Subcutaneous abdominal adipose tissue (tissue), 5 donors: ENCODE measurements around the gene CD19.
"Not testable (repeated sequence)": the region's sequence is repeated elsewhere in the genome, so short reads cannot be mapped to it uniquely, and the experiment has no call there.

Experiments used
- H3K27ac ChIP-seq: one replicate; pipeline ENCODE4 v1.7.0; 2013; ENCODE audit warnings: low read depth, mild to moderate bottlenecking, inconsistent platforms, low read length, moderate library complexity
- H3K27me3 ChIP-seq, 5 donors: one replicate each; pipeline ENCODE4 v1.7.0; 2013; ENCODE audit warnings: low read length in 5 of 5, inconsistent platforms in 1 of 5; ENCODE audit not compliant: control insufficient read depth in 5 of 5, insufficient read depth in 4 of 5
- H3K36me3 ChIP-seq, 5 donors: one replicate each; pipeline ENCODE4 v1.7.0; 2013; ENCODE audit warnings: low read length in 5 of 5; ENCODE audit not compliant: control insufficient read depth in 5 of 5, insufficient read depth in 5 of 5
- H3K4me1 ChIP-seq, 5 donors: one replicate each; pipeline ENCODE4 v1.7.0; 2013; ENCODE audit warnings: low read length in 5 of 5, mild to moderate bottlenecking in 3 of 5, moderate library complexity in 1 of 5; ENCODE audit not compliant: control insufficient read depth in 5 of 5, insufficient read depth in 5 of 5
- H3K4me3 ChIP-seq, 5 donors: one replicate each; pipeline ENCODE4 v1.7.0; 2013; ENCODE audit warnings: low read length in 5 of 5, low read depth in 1 of 5
- H3K9ac ChIP-seq, 5 donors: one replicate each; pipeline ENCODE4 v1.7.0; 2013; ENCODE audit warnings: low read length in 5 of 5, mild to moderate bottlenecking in 4 of 5, moderate library complexity in 3 of 5
- H3K9me3 ChIP-seq, 5 donors: one replicate each; pipeline ENCODE4 v1.7.0; 2013; ENCODE audit warnings: low read length in 5 of 5; ENCODE audit not compliant: control insufficient read depth in 5 of 5
- donor health status: healthy.
- donor health status: healthy.
- donor health status: healthy.
- donor health status: healthy.
- donor health status: healthy.

The CD19 gene

GRCh38 chr16:28931801-28932225, at the start of gene CD19:
Gene CD19, plus strand, starts transcription at chr16:28931971. Its CDS starts 30 bp downstream, at chr16:28932001.
- H3K4me3 ChIP-seq = no peak within 1 kb of the TSS
- H3K4me1 ChIP-seq = peaks cover 0 to 12% (median 10%) of the 10 kb centered on the region in 5 donors
- no peaks in the 10 kb centered on the region for H3K9me3 ChIP-seq
- peak within 1 kb of the TSS in 1 of 5 donors; percentile 25 for H3K9ac ChIP-seq
- no peaks in the 10 kb centered on the region for H3K36me3 ChIP-seq
- no peak within 1 kb of the TSS for H3K27ac ChIP-seq
- H3K27me3 ChIP-seq = no peaks in the 10 kb centered on the region

GRCh38 chr16:28882551-28883160, 49.1 kb upstream of the CD19 start:
- Histone ChIP-seq H3K27me3 (peaks cover 12 to 20% (median 18%) of the 10 kb centered on the region in 5 donors), H3K27ac (no peak overlapping the region), H3K4me3 (no peak overlapping the region), H3K9me3 (no peaks in the 10 kb centered on the region), H3K4me1 (peaks cover 0 to 15% (median 14%) of the 10 kb centered on the region in 5 donors), H3K9ac (no peak overlapping the region), H3K36me3 (no peaks in the 10 kb centered on the region)

- Histone ChIP-seq H3K27me3 (peaks cover 12 to 20% (median 18%) of the 10 kb centered on the region in 5 donors), H3K27ac (no peak overlapping the region), H3K4me1 (peaks cover 0 to 15% (median 14%) of the 10 kb centered on the region in 5 donors), H3K4me3 (no peak overlapping the region), H3K9me3 (no peaks in the 10 kb centered on the region), H3K36me3 (no peaks in the 10 kb centered on the region), H3K9ac (no peak overlapping the region)
Measured at GRCh38 chr16:28883221-28883996, 48.4 kb upstream of the CD19 start.

GRCh38 chr16:28884045-28884444, 47.7 kb upstream of the CD19 start:
- Histone ChIP-seq H3K4me1 (peaks cover 0 to 14% (median 13%) of the 10 kb centered on the region in 5 donors), H3K36me3 (peaks cover 0 to 3% (median 0%) of the 10 kb centered on the region in 5 donors), H3K9ac (no peak overlapping the region), H3K27me3 (peaks cover 12 to 20% (median 18%) of the 10 kb centered on the region in 5 donors), H3K27ac (no peak overlapping the region), H3K9me3 (no peaks in the 10 kb centered on the region), H3K4me3 (no peak overlapping the region)

GRCh38 chr16:28886945-28887344, 44.8 kb upstream of the CD19 start:
- H3K4me3 ChIP-seq = no peak overlapping the region
- H3K27ac ChIP-seq = no peak overlapping the region
- no peaks in the 10 kb centered on the region for H3K9me3 ChIP-seq
- H3K27me3 ChIP-seq = peaks cover 9 to 12% (median 10%) of the 10 kb centered on the region in 5 donors
- H3K9ac ChIP-seq = no peak overlapping the region
- no peaks in the 10 kb centered on the region for H3K4me1 ChIP-seq
- H3K36me3 ChIP-seq = peaks cover 0 to 3% (median 0%) of the 10 kb centered on the region in 5 donors

GRCh38 chr16:28890355-28890754, 41.4 kb upstream of the CD19 start:
- not testable (repeated sequence) for H3K27ac ChIP-seq, H3K4me1 ChIP-seq, H3K36me3 ChIP-seq, H3K27me3 ChIP-seq, H3K4me3 ChIP-seq, H3K9me3 ChIP-seq, H3K9ac ChIP-seq

- H3K27ac ChIP-seq = no peak overlapping the region
- no peak overlapping the region for H3K4me3 ChIP-seq
- H3K4me1 ChIP-seq = no peaks in the 10 kb centered on the region
- no peaks in the 10 kb centered on the region for H3K9me3 ChIP-seq
- H3K27me3 ChIP-seq = no peaks in the 10 kb centered on the region
- H3K9ac ChIP-seq = no peak overlapping the region
- H3K36me3 ChIP-seq = peaks cover 0 to 3% (median 0%) of the 10 kb centered on the region in 5 donors
Measured at GRCh38 chr16:28891964-28892890, 39.5 kb upstream of the CD19 start.

- no peaks in the 10 kb centered on the region for H3K9me3 ChIP-seq
- peaks cover 0 to 3% (median 0%) of the 10 kb centered on the region in 5 donors for H3K36me3 ChIP-seq
- H3K9ac ChIP-seq = no peak overlapping the region
- no peaks in the 10 kb centered on the region for H3K27me3 ChIP-seq
- H3K27ac ChIP-seq = no peak overlapping the region
- no peak overlapping the region for H3K4me3 ChIP-seq
- H3K4me1 ChIP-seq = no peaks in the 10 kb centered on the region
Measured at GRCh38 chr16:28893291-28893690, 38.5 kb upstream of the CD19 start.

- H3K9me3 ChIP-seq = no peaks in the 10 kb centered on the region
- H3K27me3 ChIP-seq = no peaks in the 10 kb centered on the region
- H3K4me3 ChIP-seq = no peak overlapping the region
- no peak overlapping the region for H3K27ac ChIP-seq
- no peak overlapping the region for H3K9ac ChIP-seq
- no peaks in the 10 kb centered on the region for H3K4me1 ChIP-seq
- no peaks in the 10 kb centered on the region for H3K36me3 ChIP-seq
Measured at GRCh38 chr16:28895609-28896008, 36.2 kb upstream of the CD19 start.
